T-cell (primary cell): ENCODE measurements around the gene DSCAML1. TPM values are rescaled to one million over a fixed set of nuclear protein-coding genes. Genes with fewer than 3 reads are reported as not detected.

Experiments used
- ATAC-seq, 4 experiments: fragments of 200-7000 bp in 3 of 4; fragments of 150-1000 bp in 1 of 4; cut with Tn5 transposase; replicated peaks in 1 of 4; 1 replicate in 3 of 4; 2 replicates in 1 of 4; pipeline ENCODE4 v1.10.0; 2021; ENCODE audit warnings: moderate library complexity in 3 of 4, mild to moderate bottlenecking in 2 of 4, moderate number of reproducible peaks in 1 of 4
- CTCF ChIA-PET, 2 donors: fragments of 300-600 bp; sonication (Branson Sonifier 250); formaldehyde crosslinking; loops; one replicate each; lab custom pipeline; 2022; ENCODE audit warnings: antibody characterized with exemption in 2 of 2; lab: Charles Lee
- POLR2A ChIA-PET, 2 donors: fragments of 300-600 bp; sonication (Branson Sonifier 250); formaldehyde crosslinking; loops; one replicate each; lab custom pipeline; 2022; ENCODE audit warnings: antibody characterized with exemption in 2 of 2; lab: Charles Lee
- DNase-seq, 35 experiments: peaks; one replicate each; pipeline versions ENCODE4 v3.0.0 to v3.0.0-alpha.2; 2013 to 2023
- H3K27ac ChIP-seq: one replicate; pipeline ENCODE4 v1.5.1; 2013; ENCODE audit warnings: low read length
- H3K27me3 ChIP-seq, 2 experiments: replicated peaks in 1 of 2; 1 replicate in 1 of 2; 2 replicates in 1 of 2; pipeline versions ENCODE4 v1.6.1 to v1.7.0; 2013; ENCODE audit warnings: low read length in 1 of 2, mixed read lengths in 1 of 2; ENCODE audit not compliant: control insufficient read depth in 2 of 2, insufficient read depth in 2 of 2; ENCODE audit errors: extremely low read depth in 1 of 2
- H3K36me3 ChIP-seq, 2 donors: 1 replicate in 1 of 2; 2 replicates in 1 of 2; pipeline versions ENCODE4 v1.6.1 to v1.7.0; 2013; ENCODE audit warnings: low read length in 1 of 2; ENCODE audit not compliant: control insufficient read depth in 2 of 2, insufficient read depth in 1 of 2; ENCODE audit errors: extremely low read depth in 1 of 2
- H3K4me1 ChIP-seq, 2 experiments: 1 replicate in 1 of 2; 2 replicates in 1 of 2; pipeline versions ENCODE4 v1.6.1 to v1.7.0; 2013; ENCODE audit warnings: low read length in 2 of 2, mixed read lengths in 1 of 2; ENCODE audit not compliant: insufficient read depth in 2 of 2, control insufficient read depth in 1 of 2; ENCODE audit errors: extremely low read depth in 1 of 2
- H3K4me3 ChIP-seq, 2 donors: 1 replicate in 1 of 2; 2 replicates in 1 of 2; pipeline versions ENCODE4 v1.5.1 to v1.7.0; 2013; ENCODE audit warnings: mild to moderate bottlenecking in 2 of 2, low read length in 1 of 2, moderate library complexity in 1 of 2; ENCODE audit not compliant: control insufficient read depth in 1 of 2; ENCODE audit errors: extremely low read depth in 1 of 2
- H3K9me3 ChIP-seq: 2 replicates; pipeline ENCODE4 v1.7.0; 2013
- H3K27ac Mint-ChIP-seq, 2 donors: one replicate each; pipeline ENCODE4 v1.8.0; 2020 to 2021; ENCODE audit warnings: mild to moderate bottlenecking in 2 of 2, mixed read lengths in 2 of 2
- H3K27me3 Mint-ChIP-seq, 2 donors: one replicate each; pipeline ENCODE4 v1.8.0; 2021 to 2022; ENCODE audit warnings: mixed read lengths in 2 of 2
- H3K36me3 Mint-ChIP-seq: one replicate; pipeline ENCODE4 v1.8.0; 2021; ENCODE audit warnings: mixed read lengths
- H3K4me1 Mint-ChIP-seq, 3 donors: one replicate each; pipeline ENCODE4 v1.8.0; 2020 to 2022; ENCODE audit warnings: mixed read lengths in 3 of 3, mild to moderate bottlenecking in 1 of 3
- H3K4me3 Mint-ChIP-seq, 3 donors: one replicate each; pipeline ENCODE4 v1.8.0; 2020 to 2022; ENCODE audit warnings: mild to moderate bottlenecking in 3 of 3, mixed read lengths in 3 of 3, moderate library complexity in 3 of 3
- H3K9me3 Mint-ChIP-seq, 3 donors: one replicate each; pipeline ENCODE4 v1.8.0; 2020 to 2022; ENCODE audit warnings: mixed read lengths in 3 of 3
- WGBS: methylation state at CpG from one replicate; pipeline ENCODE4 v1.1.5; 2013; ENCODE audit warnings: missing lambda C conversion rate; ENCODE audit not compliant: insufficient coverage; 5-methylcytosine and 5-hydroxymethylcytosine counted together
- total RNA-seq, 35 experiments: library from RNA in 6 of 35; stranded (reverse) in 6 of 35; fragments of 120-200 nt in 1 of 35; gene quantifications; one replicate each; pipeline versions ENCODE4 v1.2.1 to v1.2.4 and lab custom pipeline; 2013 to 2026

DSCAML1 gene
- total RNA-seq, 5 donors from 2014 or later (not counting 1 experiment from before 2014, with no cell fraction given) = 0.15 to 2.4 (median 0.96) TPM

- WGBS = 68% methylated on average over 7 of the region's 17 CpGs
- POLR2A ChIA-PET = no interaction called here
Measured at GRCh38 chr11:117444711-117445658, 352.0 kb downstream of the DSCAML1 start.

GRCh38 chr11:117444256-117444655 lies 352.8 kb downstream of the DSCAML1 start:
- DNase-seq (no peak), ATAC-seq (no peak)
- H3K36me3 ChIP-seq = no peaks in the 10 kb centered on the region
- no peaks in the 10 kb centered on the region for H3K4me1 Mint-ChIP-seq
- WGBS = 76% methylated on average over 2 of the region's 8 CpGs
- H3K36me3 Mint-ChIP-seq = no peaks in the 10 kb centered on the region
- H3K9me3 ChIP-seq = no peaks in the 10 kb centered on the region
- no peaks in the 10 kb centered on the region for H3K9me3 Mint-ChIP-seq
- CTCF ChIA-PET = no interaction called here
- no peak overlapping the region for H3K4me3 Mint-ChIP-seq
- peaks cover 29 to 37% of the 10 kb centered on the region in 2 donors for H3K27me3 Mint-ChIP-seq
- H3K4me3 ChIP-seq = no peak overlapping the region
- H3K27ac Mint-ChIP-seq = no peak overlapping the region
- no peaks in the 10 kb centered on the region for H3K4me1 ChIP-seq
- no peak overlapping the region for H3K27ac ChIP-seq
- peaks cover 0 to 46% of the 10 kb centered on the region in 2 experiments for H3K27me3 ChIP-seq
- POLR2A ChIA-PET = no interaction called here

More at GRCh38 chr11:117444711-117445658, 352.0 kb downstream of the DSCAML1 start:
- DNase-seq = no peak
- Mint-ChIP-seq H3K27me3 (peaks cover 25 to 33% of the 10 kb centered on the region in 2 donors), H3K27ac (no peak overlapping the region), H3K9me3 (no peaks in the 10 kb centered on the region), H3K4me3 (no peak overlapping the region), H3K36me3 (no peaks in the 10 kb centered on the region), H3K4me1 (no peaks in the 10 kb centered on the region)
- no peaks in the 10 kb centered on the region for H3K4me1 ChIP-seq
- CTCF ChIA-PET = no interaction called here
- H3K4me3 ChIP-seq = no peak overlapping the region
- no peaks in the 10 kb centered on the region for H3K36me3 ChIP-seq
- no peaks in the 10 kb centered on the region for H3K9me3 ChIP-seq
- no peak overlapping the region for H3K27ac ChIP-seq
- peaks cover 0 to 45% of the 10 kb centered on the region in 2 experiments for H3K27me3 ChIP-seq
- ATAC-seq = no peak

GRCh38 chr11:117443266-117444186 lies 353.5 kb downstream of the DSCAML1 start:
- peaks cover 29 to 37% of the 10 kb centered on the region in 2 donors for H3K27me3 Mint-ChIP-seq

GRCh38 chr11:117442869-117443239 lies 354.2 kb downstream of the DSCAML1 start:
- Histone ChIP-seq H3K27me3 (peaks cover 0 to 58% of the 10 kb centered on the region in 2 experiments), H3K4me3 (no peak overlapping the region), H3K36me3 (no peaks in the 10 kb centered on the region), H3K27ac (no peak overlapping the region), H3K4me1 (no peaks in the 10 kb centered on the region), H3K9me3 (no peaks in the 10 kb centered on the region)
- Mint-ChIP-seq H3K36me3 (no peaks in the 10 kb centered on the region), H3K27me3 (peaks cover 29 to 36% of the 10 kb centered on the region in 2 donors), H3K27ac (no peak overlapping the region), H3K4me1 (no peaks in the 10 kb centered on the region), H3K9me3 (no peaks in the 10 kb centered on the region), H3K4me3 (no peak overlapping the region)
- POLR2A ChIA-PET = no interaction called here
- WGBS = 85% methylated on average over 12 of the region's 12 CpGs
- DNase-seq (no peak), ATAC-seq (no peak)
- CTCF ChIA-PET = no interaction called here

More at GRCh38 chr11:117443266-117444186, 353.5 kb downstream of the DSCAML1 start:
- Histone ChIP-seq H3K27ac (no peak overlapping the region), H3K4me3 (no peak overlapping the region), H3K9me3 (no peaks in the 10 kb centered on the region), H3K4me1 (no peaks in the 10 kb centered on the region), H3K36me3 (no peaks in the 10 kb centered on the region), H3K27me3 (peaks cover 0 to 51% of the 10 kb centered on the region in 2 experiments)
- Mint-ChIP-seq H3K9me3 (no peaks in the 10 kb centered on the region), H3K36me3 (no peaks in the 10 kb centered on the region), H3K27ac (no peak overlapping the region), H3K4me3 (no peak overlapping the region), H3K4me1 (no peaks in the 10 kb centered on the region)
- ATAC-seq (no peak), DNase-seq (no peak)
- ChIA-PET CTCF (no interaction called here), POLR2A (no interaction called here)
- WGBS = 52% methylated on average over 38 of the region's 38 CpGs

- Histone ChIP-seq H3K27me3 (peaks cover 0 to 64% of the 10 kb centered on the region in 2 experiments), H3K4me3 (no peak overlapping the region), H3K4me1 (no peaks in the 10 kb centered on the region), H3K9me3 (no peaks in the 10 kb centered on the region), H3K36me3 (no peaks in the 10 kb centered on the region), H3K27ac (no peak overlapping the region)
- DNase-seq (no peak), ATAC-seq (no peak)
- Mint-ChIP-seq H3K9me3 (no peaks in the 10 kb centered on the region), H3K36me3 (no peaks in the 10 kb centered on the region), H3K4me1 (no peaks in the 10 kb centered on the region), H3K27me3 (peaks cover 29 to 34% of the 10 kb centered on the region in 2 donors), H3K27ac (no peak overlapping the region), H3K4me3 (no peak overlapping the region)
- WGBS = 92% methylated on average over 11 of the region's 16 CpGs
- POLR2A ChIA-PET = no interaction called here
- CTCF ChIA-PET = no interaction called here
Measured at GRCh38 chr11:117442049-117442868, 354.8 kb downstream of the DSCAML1 start.
